22Rv1 (cell line): ENCODE results near the gene PEX14.

Source experiments
- H3K27ac ChIP-seq: fragments of 450-650 bp; 2 replicates; pipeline ENCODE4 v1.5.1; 2017
- ZFX ChIP-seq: fragments of 450-650 bp; IDR thresholded peaks from 2 replicates; pipeline ENCODE4 v1.6.1; 2017; ENCODE audit warnings: antibody characterized with exemption, borderline replicate concordance
- TF ChIP-seq, protein P1 (sequence below): fragments of 450-650 bp; IDR thresholded peaks from 2 replicates; pipeline ENCODE4 v1.5.1; 2017; ENCODE audit warnings: mild to moderate bottlenecking

Gene PEX14

DNA sequence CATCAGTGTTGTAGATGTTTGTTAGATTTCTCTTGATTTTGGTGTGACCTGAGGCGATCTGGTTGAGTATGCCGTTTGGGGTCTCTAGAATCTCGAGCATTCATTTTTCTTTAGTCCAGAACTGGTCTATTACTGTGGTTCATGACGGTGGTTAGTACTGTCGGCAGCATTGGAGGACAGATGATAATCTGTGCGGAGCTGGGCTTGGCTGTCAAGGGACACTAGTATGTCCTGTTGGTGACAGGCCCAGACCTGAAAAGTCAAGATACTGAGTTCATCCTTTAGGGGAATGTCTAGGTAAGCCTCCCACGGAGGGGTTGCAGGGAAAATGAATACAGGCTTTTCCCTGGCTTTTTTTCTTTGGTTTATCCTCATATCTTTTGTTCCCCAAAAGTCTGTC lies 59.8 kb downstream of the PEX14 start:
- no peak for TF ChIP-seq ZFX
- TF ChIP-seq, protein P1, sequence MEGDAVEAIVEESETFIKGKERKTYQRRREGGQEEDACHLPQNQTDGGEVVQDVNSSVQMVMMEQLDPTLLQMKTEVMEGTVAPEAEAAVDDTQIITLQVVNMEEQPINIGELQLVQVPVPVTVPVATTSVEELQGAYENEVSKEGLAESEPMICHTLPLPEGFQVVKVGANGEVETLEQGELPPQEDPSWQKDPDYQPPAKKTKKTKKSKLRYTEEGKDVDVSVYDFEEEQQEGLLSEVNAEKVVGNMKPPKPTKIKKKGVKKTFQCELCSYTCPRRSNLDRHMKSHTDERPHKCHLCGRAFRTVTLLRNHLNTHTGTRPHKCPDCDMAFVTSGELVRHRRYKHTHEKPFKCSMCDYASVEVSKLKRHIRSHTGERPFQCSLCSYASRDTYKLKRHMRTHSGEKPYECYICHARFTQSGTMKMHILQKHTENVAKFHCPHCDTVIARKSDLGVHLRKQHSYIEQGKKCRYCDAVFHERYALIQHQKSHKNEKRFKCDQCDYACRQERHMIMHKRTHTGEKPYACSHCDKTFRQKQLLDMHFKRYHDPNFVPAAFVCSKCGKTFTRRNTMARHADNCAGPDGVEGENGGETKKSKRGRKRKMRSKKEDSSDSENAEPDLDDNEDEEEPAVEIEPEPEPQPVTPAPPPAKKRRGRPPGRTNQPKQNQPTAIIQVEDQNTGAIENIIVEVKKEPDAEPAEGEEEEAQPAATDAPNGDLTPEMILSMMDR: no peak

DNA sequence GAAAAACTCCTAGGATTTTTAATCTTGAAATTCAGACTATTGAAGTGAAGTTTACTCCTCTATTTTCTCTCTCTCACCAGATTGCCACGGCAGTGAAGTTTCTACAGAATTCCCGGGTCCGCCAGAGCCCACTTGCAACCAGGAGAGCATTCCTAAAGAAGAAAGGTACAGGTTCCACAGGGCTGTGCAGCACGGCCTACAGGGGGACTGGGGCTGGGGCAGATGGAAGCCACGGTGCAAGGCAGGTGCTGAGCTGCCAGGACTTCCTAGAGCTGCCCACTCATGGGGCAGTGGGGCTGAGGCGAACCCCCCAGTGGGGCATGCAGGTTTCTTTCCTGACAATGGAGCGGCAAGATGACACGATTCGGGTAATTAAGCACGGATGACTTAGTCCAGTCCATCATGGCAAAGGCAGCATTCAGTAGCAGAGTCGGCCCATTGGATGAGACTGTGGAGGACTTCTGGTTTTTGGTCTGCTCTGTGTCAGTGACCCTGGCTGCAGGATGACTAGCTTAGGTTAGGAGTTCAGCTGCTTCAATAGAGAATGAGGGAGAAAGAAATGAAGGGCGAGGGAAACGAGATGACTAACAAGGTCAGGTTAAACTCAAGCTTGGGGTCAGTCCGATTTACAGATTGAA lies 61.5 kb downstream of the PEX14 start:
- no peak overlapping the region for H3K27ac ChIP-seq
- no peak for TF ChIP-seq ZFX
- TF ChIP-seq, protein P1: no peak

More for the DNA sequence above, 59.8 kb downstream of the PEX14 start:
- no peak overlapping the region for H3K27ac ChIP-seq

DNA sequence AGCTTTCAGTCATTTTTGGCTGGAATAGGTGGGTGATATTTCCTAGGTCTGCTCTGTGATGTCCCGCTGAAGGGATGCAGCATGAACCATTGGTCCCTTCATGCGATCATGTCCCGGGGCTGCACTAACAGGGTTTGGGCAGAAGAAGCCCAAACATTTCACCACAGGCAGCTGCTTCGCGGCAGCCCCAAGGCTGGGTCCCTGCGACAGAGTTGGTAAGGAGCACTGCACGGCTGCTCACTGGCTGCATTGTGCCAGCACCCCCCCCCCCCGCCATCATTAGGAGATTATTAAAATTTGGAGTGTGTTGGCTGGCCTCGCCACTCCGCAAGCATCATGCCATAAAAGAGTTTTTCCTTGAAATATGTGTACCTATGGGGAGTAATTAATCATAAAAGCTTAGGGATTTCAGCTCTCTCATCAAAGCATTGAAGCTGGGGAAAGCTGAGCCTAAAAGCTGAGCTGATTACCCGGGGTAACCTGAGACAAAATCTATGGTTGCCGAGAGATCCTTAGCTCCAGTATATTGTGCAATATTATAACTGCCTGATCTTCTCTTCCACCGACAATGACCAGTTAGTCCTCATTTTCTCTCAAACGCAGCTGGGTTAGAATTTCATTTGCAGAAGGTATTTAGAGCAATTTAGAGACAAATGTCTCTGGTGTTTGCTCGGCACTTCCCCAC lies 62.5 kb downstream of the PEX14 start:
- no peak for TF ChIP-seq ZFX
- TF ChIP-seq, protein P1: no peak
- H3K27ac ChIP-seq: no peak overlapping the region

DNA sequence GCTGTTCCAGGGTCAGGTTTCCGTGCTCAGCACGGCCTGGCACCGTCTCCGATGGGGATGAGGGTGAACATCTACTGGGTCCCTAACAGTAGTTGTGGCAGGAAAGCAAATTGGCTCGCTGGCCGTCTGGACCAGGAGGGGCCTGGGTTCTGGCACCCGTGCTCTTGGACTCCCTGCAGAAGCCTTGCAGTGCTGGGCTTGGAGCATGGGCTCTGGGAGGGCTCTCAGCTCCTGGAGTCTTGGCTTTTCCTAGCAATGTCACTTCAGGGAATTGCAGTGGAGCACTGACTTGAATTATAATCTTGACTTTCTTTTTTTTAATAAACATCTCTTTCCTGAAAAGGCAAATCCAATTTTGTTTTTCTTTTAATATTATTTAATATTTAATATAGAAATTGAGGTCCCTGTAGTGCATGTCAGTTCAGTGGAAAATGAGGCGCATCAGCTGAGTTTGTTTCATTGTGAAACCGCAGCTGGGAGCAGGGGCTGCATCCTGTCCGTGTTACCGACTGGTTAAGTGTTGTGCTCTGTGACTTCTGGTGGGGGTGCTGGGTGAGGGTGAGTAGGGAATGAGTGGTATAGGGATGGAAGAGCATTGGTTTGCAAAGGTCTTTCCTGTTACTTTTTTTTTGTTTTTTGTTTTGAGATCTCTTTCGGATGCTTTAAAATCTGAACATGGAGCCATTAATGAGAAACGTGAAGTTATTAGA lies 64.1 kb downstream of the PEX14 start:
- no peak overlapping the region for H3K27ac ChIP-seq
- TF ChIP-seq ZFX: no peak
- TF ChIP-seq, protein P1: no peak

DNA sequence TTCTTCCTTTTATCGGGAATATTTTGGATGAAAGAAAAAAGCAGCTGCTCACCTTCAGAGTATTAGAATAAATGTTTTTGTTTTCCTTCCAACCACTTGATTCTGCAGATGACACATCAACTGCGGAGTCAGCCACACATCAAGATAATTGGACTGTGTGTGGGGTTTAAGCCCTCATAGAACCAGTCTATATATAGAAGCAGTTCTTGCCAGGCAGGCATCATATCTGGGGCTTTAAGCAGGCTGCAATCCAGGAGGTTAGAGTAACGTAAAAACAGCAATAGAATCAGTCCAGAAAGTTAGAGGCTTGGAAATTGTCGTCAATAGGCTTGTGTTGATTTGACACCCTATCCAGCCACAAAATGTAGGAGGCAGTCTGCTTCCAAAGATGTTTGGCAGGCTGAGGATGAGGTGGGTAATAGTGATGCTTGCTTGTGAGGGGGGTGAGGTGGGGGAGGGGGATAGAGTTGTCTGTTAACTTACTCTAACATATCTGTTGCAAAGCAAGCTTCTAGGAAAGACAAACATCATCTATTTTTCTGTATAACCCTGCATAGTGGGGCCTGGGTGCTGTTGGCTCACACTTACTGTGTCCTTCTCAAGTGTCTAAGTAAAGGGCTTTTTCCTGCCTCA lies 64.8 kb downstream of the PEX14 start:
- TF ChIP-seq ZFX: no peak
- TF ChIP-seq, protein P1: no peak
- no peak overlapping the region for H3K27ac ChIP-seq

DNA sequence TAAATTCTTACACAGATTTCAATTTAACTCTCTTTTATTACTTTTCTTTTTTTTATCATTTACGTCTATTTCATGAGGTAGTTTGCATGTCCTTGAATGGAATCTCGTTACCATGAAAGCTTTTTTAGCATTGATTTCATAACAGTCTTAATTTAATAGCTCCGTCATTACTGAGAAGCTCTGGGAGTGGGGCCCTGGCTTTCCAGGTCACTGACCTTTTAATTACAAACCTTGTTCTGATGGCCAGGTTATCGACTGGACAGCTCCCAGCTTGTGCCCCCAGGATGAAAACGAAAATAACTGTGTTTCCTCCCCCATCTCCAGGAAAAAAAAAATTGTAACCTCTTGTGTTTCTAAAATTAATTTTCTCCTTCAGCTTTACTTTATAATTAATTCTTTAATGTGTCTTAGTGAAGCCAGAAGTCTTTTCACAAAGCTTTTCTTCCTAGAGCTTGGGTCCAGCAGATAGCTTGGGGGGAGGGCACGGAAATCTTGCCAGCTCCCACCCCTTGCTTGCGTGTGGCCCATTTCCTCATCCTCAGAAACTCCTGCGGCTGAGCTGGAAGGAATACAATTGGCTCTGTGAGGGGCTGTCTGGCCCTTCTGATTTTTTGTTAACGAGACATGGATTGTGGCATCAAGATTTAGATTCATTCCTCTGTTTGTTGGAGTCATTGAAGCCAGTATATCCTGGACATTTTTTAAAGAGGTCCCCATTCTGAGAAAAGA lies 65.7 kb downstream of the PEX14 start:
- no peak overlapping the region for H3K27ac ChIP-seq
- TF ChIP-seq, protein P1: no peak
- TF ChIP-seq ZFX: no peak
